Measurements from ENCODE around the gene NEMP2.
"Not testable (repeated sequence)": the region's sequence is repeated elsewhere in the genome, so short reads cannot be mapped to it uniquely, and the experiment has no call there.

The NEMP2 gene

GRCh38 chr2:190486037-190486623 lies 48.4 kb downstream of the NEMP2 start:
- DNase-seq = no peak

- no peak for DNase-seq
Measured at GRCh38 chr2:190482451-190482850, 52.1 kb downstream of the NEMP2 start.

GRCh38 chr2:190481339-190481738 lies 53.2 kb downstream of the NEMP2 start:
- DNase-seq = no peak

GRCh38 chr2:190478572-190479195 lies 55.8 kb downstream of the NEMP2 start:
- no peak for DNase-seq

- DNase-seq = no peak
Measured at GRCh38 chr2:190477661-190478454, 56.7 kb downstream of the NEMP2 start.

- DNase-seq = no peak
Measured at GRCh38 chr2:190470256-190470826, 64.2 kb downstream of the NEMP2 start.

- peak; percentile 95 for DNase-seq
Measured at GRCh38 chr2:190469771-190470170, 64.8 kb downstream of the NEMP2 start.

GRCh38 chr2:190468814-190469569 lies 65.5 kb downstream of the NEMP2 start:
- DNase-seq = peak; percentile 96

- not testable (repeated sequence) for DNase-seq
Measured at GRCh38 chr2:190468354-190468753, 66.2 kb downstream of the NEMP2 start.

- peak; percentile 38 for DNase-seq
Measured at GRCh38 chr2:190467575-190468083, 66.9 kb downstream of the NEMP2 start.

- DNase-seq = peak; percentile 34
Measured at GRCh38 chr2:190466819-190467446, 67.6 kb downstream of the NEMP2 start.

- no peak for DNase-seq
Measured at GRCh38 chr2:190465060-190465459, 69.5 kb downstream of the NEMP2 start.

- DNase-seq = no peak
Measured at GRCh38 chr2:190462611-190463010, 71.9 kb downstream of the NEMP2 start.

- no peak for DNase-seq
Measured at GRCh38 chr2:190462181-190462580, 72.3 kb downstream of the NEMP2 start.

- DNase-seq = no peak
Measured at GRCh38 chr2:190460487-190460886, 74.0 kb downstream of the NEMP2 start.

- no peak for DNase-seq
Measured at GRCh38 chr2:190459881-190460280, 74.6 kb downstream of the NEMP2 start.

- no peak for DNase-seq
Measured at GRCh38 chr2:190458352-190459107, 76.0 kb downstream of the NEMP2 start.

- no peak for DNase-seq
Measured at GRCh38 chr2:190457256-190457655, 77.3 kb downstream of the NEMP2 start.

GRCh38 chr2:190456833-190457232 lies 77.7 kb downstream of the NEMP2 start:
- no peak for DNase-seq

- DNase-seq = no peak
Measured at GRCh38 chr2:190455358-190456095, 79.0 kb downstream of the NEMP2 start.

GRCh38 chr2:190454795-190455194 lies 79.7 kb downstream of the NEMP2 start:
- no peak for DNase-seq

All from COR-L47 (cell line).